H1 (cell line): ENCODE measurements around the gene WHAMM. TPM values are rescaled to one million over a fixed set of nuclear protein-coding genes. Genes with fewer than 3 reads are reported as not detected.

ENCODE experiments used
- BACH1 ChIP-seq: IDR thresholded peaks from 2 replicates; pipeline ENCODE4 v1.6.1; 2012; ENCODE audit warnings: low read length, improper control_type of control experiment
- CHD2 ChIP-seq: IDR thresholded peaks from 2 replicates; pipeline ENCODE4 v1.6.1; 2012; ENCODE audit warnings: low read length, improper control_type of control experiment
- MAX ChIP-seq: IDR thresholded peaks from 2 replicates; pipeline ENCODE4 v1.6.1; 2012; ENCODE audit warnings: inconsistent platforms
- POU5F1 ChIP-seq: IDR thresholded peaks from 2 replicates; pipeline ENCODE4 v1.6.1; 2011; ENCODE audit warnings: low read depth, mild to moderate bottlenecking, low read length, moderate library complexity
- SIX5 ChIP-seq: IDR thresholded peaks from 2 replicates; pipeline ENCODE4 v1.6.1; 2011; ENCODE audit warnings: mild to moderate bottlenecking, low read depth, low read length
- SUZ12 ChIP-seq: fragments of 200-600 bp; sonication (generic); IDR thresholded peaks from 2 replicates; pipeline ENCODE4 v1.6.1; 2012; ENCODE audit warnings: mild to moderate bottlenecking, inconsistent platforms, low read length, moderate library complexity, mixed read lengths
- polyA plus RNA-seq, 7 experiments: library from polyadenylated mRNA; depleted of rRNA in 3 of 7; stranded (reverse) in 5 of 7; unstranded in 2 of 7; fragments of >200 nt in 5 of 7; fragments of 200-250 nt in 2 of 7; gene quantifications; 1 replicate in 5 of 7; 2 replicates in 1 of 7; 4 replicates in 1 of 7; pipeline versions ENCODE4 v1.2.1 to v1.2.3, GENCODE V29; 2011 to 2013; ENCODE audit warnings: missing spikeins in 2 of 7, mixed read lengths in 2 of 7
- total RNA-seq: library from RNA; stranded (reverse); fragmentation: NEBNext Ultra II Directional; extraction: Animal tissue kit (Norgen Biotek cat#: 25700); gene quantifications from 2 replicates; pipeline ENCODE4 v1.2.1, GENCODE V29; 2021
- TF ChIP-seq, protein P1 (sequence below): fragments of 300-600 bp; sonication (generic); IDR thresholded peaks from 2 replicates; pipeline ENCODE4 v1.7.1; 2012; ENCODE audit warnings: low read length, moderate library complexity, mild to moderate bottlenecking, inconsistent platforms; ENCODE audit not compliant: insufficient replicate concordance

Gene WHAMM
- total and polyA plus RNA-seq, 2 of the 8 experiments (the other 6 are each of a cell fraction or from before 2014, with no cell fraction given), result 1.1 to 3.3 TPM

GRCh38 chr15:82874267-82874666 lies 64.8 kb downstream of the WHAMM start (continued):
- TF ChIP-seq, protein P1, sequence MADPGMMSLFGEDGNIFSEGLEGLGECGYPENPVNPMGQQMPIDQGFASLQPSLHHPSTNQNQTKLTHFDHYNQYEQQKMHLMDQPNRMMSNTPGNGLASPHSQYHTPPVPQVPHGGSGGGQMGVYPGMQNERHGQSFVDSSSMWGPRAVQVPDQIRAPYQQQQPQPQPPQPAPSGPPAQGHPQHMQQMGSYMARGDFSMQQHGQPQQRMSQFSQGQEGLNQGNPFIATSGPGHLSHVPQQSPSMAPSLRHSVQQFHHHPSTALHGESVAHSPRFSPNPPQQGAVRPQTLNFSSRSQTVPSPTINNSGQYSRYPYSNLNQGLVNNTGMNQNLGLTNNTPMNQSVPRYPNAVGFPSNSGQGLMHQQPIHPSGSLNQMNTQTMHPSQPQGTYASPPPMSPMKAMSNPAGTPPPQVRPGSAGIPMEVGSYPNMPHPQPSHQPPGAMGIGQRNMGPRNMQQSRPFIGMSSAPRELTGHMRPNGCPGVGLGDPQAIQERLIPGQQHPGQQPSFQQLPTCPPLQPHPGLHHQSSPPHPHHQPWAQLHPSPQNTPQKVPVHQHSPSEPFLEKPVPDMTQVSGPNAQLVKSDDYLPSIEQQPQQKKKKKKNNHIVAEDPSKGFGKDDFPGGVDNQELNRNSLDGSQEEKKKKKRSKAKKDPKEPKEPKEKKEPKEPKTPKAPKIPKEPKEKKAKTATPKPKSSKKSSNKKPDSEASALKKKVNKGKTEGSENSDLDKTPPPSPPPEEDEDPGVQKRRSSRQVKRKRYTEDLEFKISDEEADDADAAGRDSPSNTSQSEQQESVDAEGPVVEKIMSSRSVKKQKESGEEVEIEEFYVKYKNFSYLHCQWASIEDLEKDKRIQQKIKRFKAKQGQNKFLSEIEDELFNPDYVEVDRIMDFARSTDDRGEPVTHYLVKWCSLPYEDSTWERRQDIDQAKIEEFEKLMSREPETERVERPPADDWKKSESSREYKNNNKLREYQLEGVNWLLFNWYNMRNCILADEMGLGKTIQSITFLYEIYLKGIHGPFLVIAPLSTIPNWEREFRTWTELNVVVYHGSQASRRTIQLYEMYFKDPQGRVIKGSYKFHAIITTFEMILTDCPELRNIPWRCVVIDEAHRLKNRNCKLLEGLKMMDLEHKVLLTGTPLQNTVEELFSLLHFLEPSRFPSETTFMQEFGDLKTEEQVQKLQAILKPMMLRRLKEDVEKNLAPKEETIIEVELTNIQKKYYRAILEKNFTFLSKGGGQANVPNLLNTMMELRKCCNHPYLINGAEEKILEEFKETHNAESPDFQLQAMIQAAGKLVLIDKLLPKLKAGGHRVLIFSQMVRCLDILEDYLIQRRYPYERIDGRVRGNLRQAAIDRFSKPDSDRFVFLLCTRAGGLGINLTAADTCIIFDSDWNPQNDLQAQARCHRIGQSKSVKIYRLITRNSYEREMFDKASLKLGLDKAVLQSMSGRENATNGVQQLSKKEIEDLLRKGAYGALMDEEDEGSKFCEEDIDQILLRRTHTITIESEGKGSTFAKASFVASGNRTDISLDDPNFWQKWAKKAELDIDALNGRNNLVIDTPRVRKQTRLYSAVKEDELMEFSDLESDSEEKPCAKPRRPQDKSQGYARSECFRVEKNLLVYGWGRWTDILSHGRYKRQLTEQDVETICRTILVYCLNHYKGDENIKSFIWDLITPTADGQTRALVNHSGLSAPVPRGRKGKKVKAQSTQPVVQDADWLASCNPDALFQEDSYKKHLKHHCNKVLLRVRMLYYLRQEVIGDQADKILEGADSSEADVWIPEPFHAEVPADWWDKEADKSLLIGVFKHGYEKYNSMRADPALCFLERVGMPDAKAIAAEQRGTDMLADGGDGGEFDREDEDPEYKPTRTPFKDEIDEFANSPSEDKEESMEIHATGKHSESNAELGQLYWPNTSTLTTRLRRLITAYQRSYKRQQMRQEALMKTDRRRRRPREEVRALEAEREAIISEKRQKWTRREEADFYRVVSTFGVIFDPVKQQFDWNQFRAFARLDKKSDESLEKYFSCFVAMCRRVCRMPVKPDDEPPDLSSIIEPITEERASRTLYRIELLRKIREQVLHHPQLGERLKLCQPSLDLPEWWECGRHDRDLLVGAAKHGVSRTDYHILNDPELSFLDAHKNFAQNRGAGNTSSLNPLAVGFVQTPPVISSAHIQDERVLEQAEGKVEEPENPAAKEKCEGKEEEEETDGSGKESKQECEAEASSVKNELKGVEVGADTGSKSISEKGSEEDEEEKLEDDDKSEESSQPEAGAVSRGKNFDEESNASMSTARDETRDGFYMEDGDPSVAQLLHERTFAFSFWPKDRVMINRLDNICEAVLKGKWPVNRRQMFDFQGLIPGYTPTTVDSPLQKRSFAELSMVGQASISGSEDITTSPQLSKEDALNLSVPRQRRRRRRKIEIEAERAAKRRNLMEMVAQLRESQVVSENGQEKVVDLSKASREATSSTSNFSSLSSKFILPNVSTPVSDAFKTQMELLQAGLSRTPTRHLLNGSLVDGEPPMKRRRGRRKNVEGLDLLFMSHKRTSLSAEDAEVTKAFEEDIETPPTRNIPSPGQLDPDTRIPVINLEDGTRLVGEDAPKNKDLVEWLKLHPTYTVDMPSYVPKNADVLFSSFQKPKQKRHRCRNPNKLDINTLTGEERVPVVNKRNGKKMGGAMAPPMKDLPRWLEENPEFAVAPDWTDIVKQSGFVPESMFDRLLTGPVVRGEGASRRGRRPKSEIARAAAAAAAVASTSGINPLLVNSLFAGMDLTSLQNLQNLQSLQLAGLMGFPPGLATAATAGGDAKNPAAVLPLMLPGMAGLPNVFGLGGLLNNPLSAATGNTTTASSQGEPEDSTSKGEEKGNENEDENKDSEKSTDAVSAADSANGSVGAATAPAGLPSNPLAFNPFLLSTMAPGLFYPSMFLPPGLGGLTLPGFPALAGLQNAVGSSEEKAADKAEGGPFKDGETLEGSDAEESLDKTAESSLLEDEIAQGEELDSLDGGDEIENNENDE, result no peak
- TF ChIP-seq MAX (no peak), BACH1 (no peak), POU5F1 (no peak), CHD2 (no peak), SUZ12 (no peak), SIX5 (no peak)
